ENCODE measurements around the gene NAGK. TPM values are rescaled to one million over a fixed set of nuclear protein-coding genes. Genes with fewer than 3 reads are reported as not detected.

The NAGK gene
- total RNA-seq, 4 donors from 2014 or later = 89.9 to 130 (median 104) TPM

DNA sequence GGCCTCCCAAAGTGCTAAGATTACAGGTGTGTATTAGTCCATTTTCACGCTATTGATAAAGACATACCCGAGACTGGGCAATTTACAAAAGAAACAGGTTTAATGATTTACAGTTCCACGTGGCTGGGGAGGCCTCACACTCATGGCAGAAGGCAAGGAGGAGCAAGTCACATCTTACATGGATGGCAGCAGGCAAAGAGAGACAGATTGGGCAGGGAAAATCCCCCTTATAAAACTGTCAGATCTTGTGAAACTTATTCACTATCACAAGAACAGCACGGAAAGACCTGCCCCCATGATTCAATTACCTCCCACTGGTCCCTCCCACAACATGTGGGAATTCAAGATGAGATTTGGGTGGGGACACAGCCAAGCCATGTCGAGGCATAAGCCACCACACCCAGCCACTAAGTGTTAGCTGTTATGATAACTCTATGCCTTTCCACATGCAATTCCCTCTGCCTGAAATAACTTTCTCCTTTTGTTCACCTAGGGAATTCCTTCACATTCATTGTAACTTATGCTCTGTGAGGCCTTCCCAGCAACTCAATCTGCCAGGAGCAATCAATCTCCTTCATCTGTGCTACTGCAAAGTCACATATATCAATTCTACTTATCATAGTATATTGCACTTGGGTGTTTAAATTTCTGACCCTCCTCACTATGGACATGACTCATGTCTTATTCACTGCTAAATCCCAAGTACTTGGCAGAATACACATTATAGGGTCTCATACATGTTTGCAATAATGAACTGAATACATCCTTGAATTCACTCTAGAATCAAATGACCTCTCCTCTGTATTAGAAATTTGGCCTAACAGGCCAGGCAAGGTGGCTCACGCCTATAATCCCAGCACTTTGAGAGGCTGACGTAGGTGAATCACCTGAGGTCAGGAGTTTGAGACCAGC lies 54.2 kb downstream of the NAGK start:
- no peak for TF ChIP-seq POLR2A (IDR thresholded peaks at IDR 0.05)
- TF ChIP-seq, protein P1, sequence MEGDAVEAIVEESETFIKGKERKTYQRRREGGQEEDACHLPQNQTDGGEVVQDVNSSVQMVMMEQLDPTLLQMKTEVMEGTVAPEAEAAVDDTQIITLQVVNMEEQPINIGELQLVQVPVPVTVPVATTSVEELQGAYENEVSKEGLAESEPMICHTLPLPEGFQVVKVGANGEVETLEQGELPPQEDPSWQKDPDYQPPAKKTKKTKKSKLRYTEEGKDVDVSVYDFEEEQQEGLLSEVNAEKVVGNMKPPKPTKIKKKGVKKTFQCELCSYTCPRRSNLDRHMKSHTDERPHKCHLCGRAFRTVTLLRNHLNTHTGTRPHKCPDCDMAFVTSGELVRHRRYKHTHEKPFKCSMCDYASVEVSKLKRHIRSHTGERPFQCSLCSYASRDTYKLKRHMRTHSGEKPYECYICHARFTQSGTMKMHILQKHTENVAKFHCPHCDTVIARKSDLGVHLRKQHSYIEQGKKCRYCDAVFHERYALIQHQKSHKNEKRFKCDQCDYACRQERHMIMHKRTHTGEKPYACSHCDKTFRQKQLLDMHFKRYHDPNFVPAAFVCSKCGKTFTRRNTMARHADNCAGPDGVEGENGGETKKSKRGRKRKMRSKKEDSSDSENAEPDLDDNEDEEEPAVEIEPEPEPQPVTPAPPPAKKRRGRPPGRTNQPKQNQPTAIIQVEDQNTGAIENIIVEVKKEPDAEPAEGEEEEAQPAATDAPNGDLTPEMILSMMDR (IDR thresholded peaks at IDR 0.05) = no peak
- intact Hi-C loops (cut with DNase I; ENCODE audit: low total_unique reads) = no loop called here
- DNase-seq (ENCODE audit: low spot score in 2 of 2) = no peak
- H3K4me3 ChIP-seq (ENCODE audit: low read depth, poor library complexity, severe bottlenecking) = no peak overlapping the region
- 86% methylated on average over 7 of the region's 7 CpGs for WGBS, 2 donors

DNA sequence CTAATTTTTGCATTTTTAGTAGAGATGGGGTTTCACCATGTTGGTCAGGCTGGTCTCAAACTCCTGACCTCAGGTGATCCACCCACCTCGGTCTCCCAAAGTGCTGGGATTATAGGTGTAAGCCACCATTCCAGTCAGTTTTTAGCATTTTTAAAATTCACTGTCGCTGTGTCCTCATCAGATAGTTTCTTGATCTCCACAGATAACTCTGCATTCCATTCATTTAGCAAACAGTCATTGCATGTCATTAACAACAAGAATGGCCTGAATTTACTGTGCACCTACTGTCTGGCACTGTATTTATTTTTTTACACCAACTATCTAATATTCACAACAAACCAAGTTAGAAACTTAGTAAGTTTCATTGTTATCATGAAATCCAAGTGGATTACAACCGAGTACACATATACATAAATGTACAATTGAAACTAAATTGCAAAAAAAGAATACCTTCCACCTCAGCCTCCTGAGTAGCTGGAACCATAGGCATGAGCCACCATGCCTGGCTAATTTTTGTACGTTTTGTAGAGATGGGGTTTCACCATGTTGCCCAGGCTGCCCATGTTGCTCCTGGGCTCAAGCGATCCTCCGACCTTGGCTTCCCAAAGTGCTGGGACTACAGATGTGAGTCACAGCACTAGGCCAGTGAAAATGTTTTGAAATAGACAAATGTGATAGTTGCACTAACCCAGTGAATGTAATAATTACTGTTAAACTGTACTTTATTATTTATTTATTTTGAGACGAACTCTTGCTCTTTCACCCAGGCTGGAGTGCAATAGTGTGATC lies 57.3 kb downstream of the NAGK start:
- intact Hi-C loops (cut with DNase I; ENCODE audit: low total_unique reads) = no loop called here

DNA sequence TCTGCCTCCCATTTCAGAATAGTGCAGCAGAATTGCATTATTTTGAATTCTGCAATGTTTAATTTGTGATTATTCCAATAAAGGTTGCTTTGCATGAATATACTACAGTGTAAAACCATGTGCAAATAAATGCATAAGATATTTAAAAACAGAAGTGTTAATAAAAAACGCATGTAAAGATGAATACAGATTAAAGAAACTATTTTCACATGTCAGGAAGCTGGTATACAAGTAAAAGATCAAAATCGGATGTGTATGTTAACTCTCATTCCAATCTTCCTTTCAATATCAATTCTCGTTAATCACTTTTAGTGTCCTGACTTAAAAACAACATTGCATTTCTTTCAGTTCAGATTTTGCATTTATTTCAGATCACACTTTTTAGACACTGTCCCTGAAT lies 58.5 kb downstream of the NAGK start:
- no peak for DNase-seq (ENCODE audit: low spot score in 2 of 2)
- TF ChIP-seq, protein P1 (IDR thresholded peaks at IDR 0.05) = no peak
- TF ChIP-seq POLR2A (IDR thresholded peaks at IDR 0.05) = no peak
- intact Hi-C loops (cut with DNase I; ENCODE audit: low total_unique reads) = no loop called here
- no peak overlapping the region for H3K4me3 ChIP-seq (ENCODE audit: low read depth, poor library complexity, severe bottlenecking)
- WGBS, 2 donors = 41 to 56% methylated on average over 3 of the region's 3 CpGs

More for the DNA sequence above, 57.3 kb downstream of the NAGK start:
- no peak for TF ChIP-seq POLR2A (IDR thresholded peaks at IDR 0.05)
- TF ChIP-seq, protein P1 (IDR thresholded peaks at IDR 0.05) = no peak
- 88 to 92% methylated on average over 7 of the region's 7 CpGs for whole genome bisulfite sequencing, 2 donors
- no peak overlapping the region for H3K4me3 ChIP-seq (ENCODE audit: low read depth, poor library complexity, severe bottlenecking)
- no peak for DNase-seq (ENCODE audit: low spot score in 2 of 2)

Other genes starting within 250 kb of the NAGK start
- gene CLEC4F, start 248.0 kb upstream of the NAGK start, total RNA-seq = 1 to 10 TPM in 2 of 4 donors, under 1 TPM in 2; 0.42 to 1.2 (median 0.82) TPM
- 10 to 100 TPM; 26.8 to 57.6 (median 39.4) TPM for gene CD207, start 232.8 kb upstream of the NAGK start, total RNA-seq
- gene VAX2, start 168.1 kb upstream of the NAGK start, total RNA-seq = 1 to 10 TPM in 3 of 4 donors, not detected in 1; 1.7 to 6.4 (median 4.3) TPM
- 100 to 1,000 TPM in 1 of 4 donors, 10 to 100 TPM in 2, 1 to 10 TPM in 1; 7.3 to 110 (median 55.0) TPM for gene ATP6V1B1, start 132.7 kb upstream of the NAGK start, total RNA-seq
- 1 to 10 TPM in 1 of 4 donors, under 1 TPM in 2, not detected in 1; 0.27 to 1.3 (median 0.84) TPM for gene ANKRD53, start 90.0 kb upstream of the NAGK start, total RNA-seq
- 10 to 100 TPM; 12.5 to 24.9 (median 20.7) TPM for gene TEX261, start 73.8 kb upstream of the NAGK start, total RNA-seq
- 10 to 100 TPM; 19.0 to 45.2 (median 33.3) TPM for gene MCEE, start 61.6 kb downstream of the NAGK start, total RNA-seq
- 10 to 100 TPM; 19.0 to 28.1 (median 21.8) TPM for gene MPHOSPH10, start 62.0 kb downstream of the NAGK start, total RNA-seq
- gene PAIP2B, start 158.5 kb downstream of the NAGK start, total RNA-seq = 10 to 100 TPM; 20.1 to 29.8 (median 23.1) TPM

Data from lower leg skin (tissue), 4 donors.